Aorta (tissue), 5 donors: ENCODE measurements around the gene STN1. TPM values are rescaled to one million over a fixed set of nuclear protein-coding genes. Genes with fewer than 3 reads are reported as not detected.

Experiments
- ATAC-seq: fragments of 200-7000 bp; cut with Tn5 transposase; one replicate; pipeline ENCODE4 v1.9.1; 2022; ENCODE audit warnings: moderate library complexity; ENCODE audit not compliant: low FRiP score
- DNase-seq, 2 donors: peaks; one replicate each; pipeline ENCODE4 v3.0.0-alpha.2; 2020
- H3K27ac ChIP-seq, 2 donors: one replicate each; pipeline ENCODE4 v1.5.1; 2013; ENCODE audit warnings: low read length in 2 of 2, mild to moderate bottlenecking in 2 of 2, moderate library complexity in 2 of 2, control low read depth in 1 of 2, inconsistent platforms in 1 of 2, low read depth in 1 of 2
- H3K27me3 ChIP-seq, 2 donors: one replicate each; pipeline ENCODE4 v1.6.1; 2013; ENCODE audit warnings: control low read depth in 1 of 2, low read length in 1 of 2, mild to moderate bottlenecking in 1 of 2, moderate library complexity in 1 of 2; ENCODE audit not compliant: insufficient read depth in 2 of 2, control insufficient read depth in 1 of 2
- H3K36me3 ChIP-seq, 2 donors: one replicate each; pipeline ENCODE4 v1.6.1; 2013; ENCODE audit warnings: control low read depth in 1 of 2, low read length in 1 of 2, mild to moderate bottlenecking in 1 of 2; ENCODE audit not compliant: insufficient read depth in 2 of 2, control insufficient read depth in 1 of 2
- H3K4me1 ChIP-seq, 2 donors: one replicate each; pipeline ENCODE4 v1.6.1; 2013; ENCODE audit warnings: low read length in 2 of 2, control low read depth in 1 of 2, mild to moderate bottlenecking in 1 of 2, moderate library complexity in 1 of 2; ENCODE audit not compliant: insufficient read depth in 2 of 2, control insufficient read depth in 1 of 2
- H3K4me3 ChIP-seq, 2 donors: one replicate each; pipeline ENCODE4 v1.5.1; 2013; ENCODE audit warnings: low read length in 2 of 2, control low read depth in 1 of 2, mild to moderate bottlenecking in 1 of 2
- H3K9me3 ChIP-seq: one replicate; pipeline ENCODE4 v1.6.1; 2013; ENCODE audit warnings: mild to moderate bottlenecking, low read length; ENCODE audit not compliant: control insufficient read depth
- WGBS, 2 donors: extraction: QIAGEN DNeasy Blood & Tissue Kit; methylation state at CpG; one replicate each; pipeline ENCODE4 v1.1.7; 2013; 5-methylcytosine and 5-hydroxymethylcytosine counted together
- intact Hi-C, 2 donors: fragments of 100-400 bp; cut with DNase I; formaldehyde crosslinking; loops; one replicate each; pipeline versions ENCODE4 v1.14.2 to v1.15.0; 2022
- polyA plus RNA-seq, 2 donors: library from polyadenylated mRNA; stranded (reverse); fragments of 200-250 nt; gene quantifications; one replicate each; pipeline ENCODE4 v1.2.3, GENCODE V29; 2013
- total RNA-seq, 2 donors: library from RNA; stranded (reverse); fragmentation: NEBNext Ultra II Directional; extraction: Animal tissue kit (Norgen Biotek cat#: 25700); gene quantifications; one replicate each; pipeline ENCODE4 v1.2.1, GENCODE V29; 2021
- donor health status: healthy with polysubstance abuse.
- donor health status: Bipolar disorder and iron deficiency.
- donor health status: DM: no; HTN: no; CAD: no.
- donor health status: DM: no; HTN: no; CAD: no.
- donor health status: DM: yes; HTN: yes; CAD: no.

The STN1 gene
- total and polyA plus RNA-seq, 4 donors = 16.9 to 24.2 (median 20.5) TPM

DNA sequence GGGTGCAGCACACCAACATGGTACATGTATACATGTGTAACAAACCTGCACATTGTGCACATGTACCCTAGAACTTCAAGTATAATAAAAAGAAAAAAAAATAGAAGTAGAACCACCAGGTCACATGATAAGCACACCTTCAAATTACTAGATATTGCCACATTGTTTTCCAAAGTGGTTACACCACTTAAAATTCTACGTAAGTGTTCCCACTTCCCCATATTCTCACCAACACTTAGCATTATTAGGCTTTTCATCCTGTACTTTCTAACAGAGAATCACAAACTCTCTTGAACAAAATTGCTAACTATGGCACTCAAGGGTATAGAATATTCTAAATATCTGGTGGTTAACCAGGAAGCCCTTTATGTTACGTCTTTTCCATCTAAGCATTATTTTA lies 85.2 kb downstream of the STN1 start:
- no peaks in the 10 kb centered on the region for H3K36me3 ChIP-seq
- no peak overlapping the region for H3K4me3 ChIP-seq
- 98 to 99% methylated on average over 2 of the region's 2 CpGs for WGBS, 2 donors
- no peaks in the 10 kb centered on the region for H3K9me3 ChIP-seq
- no peaks in the 10 kb centered on the region for H3K4me1 ChIP-seq
- DNase-seq (no peak), ATAC-seq (no peak)
- H3K27me3 ChIP-seq = no peaks in the 10 kb centered on the region
- no peak overlapping the region for H3K27ac ChIP-seq
- intact Hi-C loops = no loop called here

Other genes with a start within 250 kb of the STN1 start
- 10 to 100 TPM; 55.9 to 69.1 TPM for gene SH3PXD2A, start 62.6 kb downstream of the STN1 start, total RNA-seq
- 10 to 100 TPM; 18.7 to 29.1 TPM for gene SH3PXD2A, start 62.6 kb downstream of the STN1 start, polyA plus RNA-seq
- gene SLK, start 49.0 kb upstream of the STN1 start, total RNA-seq = 10 to 100 TPM; 47.0 to 50.2 TPM
- gene SLK, start 49.0 kb upstream of the STN1 start, polyA plus RNA-seq = 10 to 100 TPM; 16.0 to 19.7 TPM
- gene COL17A1, start 167.7 kb upstream of the STN1 start, total RNA-seq = 1 to 10 TPM in 1 of 2 donors, under 1 TPM in 1; 0.87 to 1.5 TPM
- gene COL17A1, start 167.7 kb upstream of the STN1 start, polyA plus RNA-seq = 1 to 10 TPM in 1 of 2 donors, under 1 TPM in 1; 0.28 to 1.5 TPM
- gene SFR1, start 204.0 kb upstream of the STN1 start, total RNA-seq = 1 to 10 TPM; 6.0 to 6.5 TPM
- gene SFR1, start 204.0 kb upstream of the STN1 start, polyA plus RNA-seq = 1 to 10 TPM; 6.8 to 8.9 TPM